Measurements from ENCODE around the gene DEFB131A.
"Not testable (repeated sequence)": the region's sequence is repeated elsewhere in the genome, so short reads cannot be mapped to it uniquely, and the experiment has no call there.

DNA sequence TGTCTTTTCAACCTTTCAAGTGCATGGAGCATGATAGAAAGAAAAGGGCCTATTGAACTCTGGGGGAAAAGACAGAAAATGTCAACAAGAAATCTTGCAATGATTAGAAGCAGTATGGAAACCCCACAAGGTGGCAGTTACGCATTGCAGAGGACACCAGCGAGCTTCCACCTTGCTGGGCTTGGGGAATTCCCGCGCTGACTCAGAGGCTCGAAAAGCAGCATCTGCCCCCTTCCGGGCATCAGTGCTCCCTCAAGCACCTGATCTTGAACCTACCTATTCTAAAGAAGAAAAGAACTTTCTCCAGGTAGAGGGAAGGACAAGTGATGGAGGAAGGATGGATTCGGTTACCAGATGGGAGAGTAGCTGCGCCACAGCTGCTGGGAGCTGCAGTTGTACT is 35.3 kb downstream of the DEFB131A start:
- TF ChIP-seq, protein P1, sequence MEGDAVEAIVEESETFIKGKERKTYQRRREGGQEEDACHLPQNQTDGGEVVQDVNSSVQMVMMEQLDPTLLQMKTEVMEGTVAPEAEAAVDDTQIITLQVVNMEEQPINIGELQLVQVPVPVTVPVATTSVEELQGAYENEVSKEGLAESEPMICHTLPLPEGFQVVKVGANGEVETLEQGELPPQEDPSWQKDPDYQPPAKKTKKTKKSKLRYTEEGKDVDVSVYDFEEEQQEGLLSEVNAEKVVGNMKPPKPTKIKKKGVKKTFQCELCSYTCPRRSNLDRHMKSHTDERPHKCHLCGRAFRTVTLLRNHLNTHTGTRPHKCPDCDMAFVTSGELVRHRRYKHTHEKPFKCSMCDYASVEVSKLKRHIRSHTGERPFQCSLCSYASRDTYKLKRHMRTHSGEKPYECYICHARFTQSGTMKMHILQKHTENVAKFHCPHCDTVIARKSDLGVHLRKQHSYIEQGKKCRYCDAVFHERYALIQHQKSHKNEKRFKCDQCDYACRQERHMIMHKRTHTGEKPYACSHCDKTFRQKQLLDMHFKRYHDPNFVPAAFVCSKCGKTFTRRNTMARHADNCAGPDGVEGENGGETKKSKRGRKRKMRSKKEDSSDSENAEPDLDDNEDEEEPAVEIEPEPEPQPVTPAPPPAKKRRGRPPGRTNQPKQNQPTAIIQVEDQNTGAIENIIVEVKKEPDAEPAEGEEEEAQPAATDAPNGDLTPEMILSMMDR (IDR thresholded peaks at IDR 0.05), result not testable (repeated sequence)
- TF ChIP-seq, protein P2, sequence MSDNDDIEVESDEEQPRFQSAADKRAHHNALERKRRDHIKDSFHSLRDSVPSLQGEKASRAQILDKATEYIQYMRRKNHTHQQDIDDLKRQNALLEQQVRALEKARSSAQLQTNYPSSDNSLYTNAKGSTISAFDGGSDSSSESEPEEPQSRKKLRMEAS (IDR thresholded peaks at IDR 0.05), result not testable (repeated sequence)
- not testable (repeated sequence) for TF ChIP-seq KDM1A (IDR thresholded peaks at IDR 0.05; ENCODE audit: low read depth); TP53 (CRISPR knock-in tag; IDR thresholded peaks at IDR 0.05); CHD2 (IDR thresholded peaks at IDR 0.05; ENCODE audit: low read length, partially characterized antibody); NR3C1 (IDR thresholded peaks at IDR 0.05); ZC3H11A (IDR thresholded peaks at IDR 0.05); NFE2L2 (conservative IDR thresholded peaks at IDR 0.05; ENCODE audit: low read length); SREBF2 (IDR thresholded peaks at IDR 0.05); CBX2 (IDR thresholded peaks at IDR 0.05; ENCODE audit: borderline replicate concordance, low read depth)
- TF ChIP-seq, protein P3, sequence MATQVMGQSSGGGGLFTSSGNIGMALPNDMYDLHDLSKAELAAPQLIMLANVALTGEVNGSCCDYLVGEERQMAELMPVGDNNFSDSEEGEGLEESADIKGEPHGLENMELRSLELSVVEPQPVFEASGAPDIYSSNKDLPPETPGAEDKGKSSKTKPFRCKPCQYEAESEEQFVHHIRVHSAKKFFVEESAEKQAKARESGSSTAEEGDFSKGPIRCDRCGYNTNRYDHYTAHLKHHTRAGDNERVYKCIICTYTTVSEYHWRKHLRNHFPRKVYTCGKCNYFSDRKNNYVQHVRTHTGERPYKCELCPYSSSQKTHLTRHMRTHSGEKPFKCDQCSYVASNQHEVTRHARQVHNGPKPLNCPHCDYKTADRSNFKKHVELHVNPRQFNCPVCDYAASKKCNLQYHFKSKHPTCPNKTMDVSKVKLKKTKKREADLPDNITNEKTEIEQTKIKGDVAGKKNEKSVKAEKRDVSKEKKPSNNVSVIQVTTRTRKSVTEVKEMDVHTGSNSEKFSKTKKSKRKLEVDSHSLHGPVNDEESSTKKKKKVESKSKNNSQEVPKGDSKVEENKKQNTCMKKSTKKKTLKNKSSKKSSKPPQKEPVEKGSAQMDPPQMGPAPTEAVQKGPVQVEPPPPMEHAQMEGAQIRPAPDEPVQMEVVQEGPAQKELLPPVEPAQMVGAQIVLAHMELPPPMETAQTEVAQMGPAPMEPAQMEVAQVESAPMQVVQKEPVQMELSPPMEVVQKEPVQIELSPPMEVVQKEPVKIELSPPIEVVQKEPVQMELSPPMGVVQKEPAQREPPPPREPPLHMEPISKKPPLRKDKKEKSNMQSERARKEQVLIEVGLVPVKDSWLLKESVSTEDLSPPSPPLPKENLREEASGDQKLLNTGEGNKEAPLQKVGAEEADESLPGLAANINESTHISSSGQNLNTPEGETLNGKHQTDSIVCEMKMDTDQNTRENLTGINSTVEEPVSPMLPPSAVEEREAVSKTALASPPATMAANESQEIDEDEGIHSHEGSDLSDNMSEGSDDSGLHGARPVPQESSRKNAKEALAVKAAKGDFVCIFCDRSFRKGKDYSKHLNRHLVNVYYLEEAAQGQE (IDR thresholded peaks at IDR 0.05), result not testable (repeated sequence)

Data from A549 (cell line).